GM19193 (cell line): ENCODE results near the gene CDH19.

ENCODE experiments used
- POLR2A ChIP-seq: IDR thresholded peaks from 4 replicates; pipeline ENCODE4 v1.6.1; 2011; ENCODE audit not compliant: insufficient read depth, insufficient read length; ENCODE audit errors: extremely low read depth

The CDH19 gene

DNA sequence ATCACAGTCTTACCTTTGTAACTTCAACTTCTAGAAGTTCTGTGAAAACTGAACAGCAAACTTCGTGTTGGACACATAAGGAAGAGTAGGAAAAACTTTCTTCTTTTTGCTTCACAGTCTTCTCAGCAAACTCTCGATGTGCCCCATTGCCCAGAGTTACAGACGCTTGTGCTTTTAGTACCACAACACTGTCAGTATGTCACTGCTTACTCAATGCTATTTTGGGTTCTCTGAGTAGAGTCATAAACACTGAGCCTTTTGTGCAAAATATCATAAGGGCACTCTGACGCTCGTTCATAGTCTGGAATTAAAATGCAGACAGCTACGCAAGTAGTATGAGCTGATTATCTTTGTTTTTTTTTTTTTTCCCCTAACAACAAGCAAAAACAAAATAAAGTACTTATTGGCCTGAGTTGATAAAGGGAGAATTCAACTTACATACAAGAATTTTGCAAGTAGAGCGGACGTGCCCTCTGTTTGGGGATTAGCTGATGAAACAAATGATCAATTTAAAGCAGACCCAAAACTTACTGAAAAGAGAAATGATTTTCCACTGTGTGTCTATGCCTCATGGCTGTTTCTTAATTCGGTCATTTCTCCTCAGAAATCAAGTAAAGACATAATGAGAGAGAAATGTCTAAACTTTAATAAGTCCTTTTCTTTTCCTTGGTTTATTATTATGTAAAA, at the start of gene CDH19:
TSS of gene CDH19 (minus strand) at position 150 of the 687 bp plus-strand sequence. CDS start 31,886 bp downstream, outside the sequence.
- TF ChIP-seq POLR2A, result no peak

DNA sequence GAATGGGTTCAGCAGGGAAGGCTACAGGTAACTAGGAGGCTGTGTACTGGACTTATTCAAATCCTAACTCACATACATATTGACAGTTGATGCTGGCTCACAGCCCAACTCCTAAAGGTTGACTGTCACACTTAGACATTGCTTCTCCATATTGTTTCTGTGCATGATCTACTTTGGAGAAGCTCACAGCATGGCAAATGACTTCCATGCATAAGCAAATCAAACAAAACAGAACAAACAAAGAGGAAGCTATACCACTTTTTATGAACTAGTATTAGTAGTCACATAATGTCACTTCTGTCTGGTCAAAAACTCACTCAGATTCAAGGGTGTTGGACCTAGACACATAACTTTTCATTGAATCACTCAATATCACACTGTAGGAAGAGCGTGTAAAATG, 43.8 kb upstream of the CDH19 start:
- TF ChIP-seq POLR2A, result no peak

GRCh38 chr18:66646609-66647008, 42.7 kb upstream of the CDH19 start:
- TF ChIP-seq POLR2A, result no peak

GRCh38 chr18:66645983-66646382, 42.1 kb upstream of the CDH19 start:
- no peak for TF ChIP-seq POLR2A

- no peak for TF ChIP-seq POLR2A
Measured at GRCh38 chr18:66641056-66641455, 37.2 kb upstream of the CDH19 start.

GRCh38 chr18:66640431-66640830, 36.5 kb upstream of the CDH19 start:
- TF ChIP-seq POLR2A, result no peak

GRCh38 chr18:66638856-66639629, 35.2 kb upstream of the CDH19 start:
- TF ChIP-seq POLR2A, result no peak

DNA sequence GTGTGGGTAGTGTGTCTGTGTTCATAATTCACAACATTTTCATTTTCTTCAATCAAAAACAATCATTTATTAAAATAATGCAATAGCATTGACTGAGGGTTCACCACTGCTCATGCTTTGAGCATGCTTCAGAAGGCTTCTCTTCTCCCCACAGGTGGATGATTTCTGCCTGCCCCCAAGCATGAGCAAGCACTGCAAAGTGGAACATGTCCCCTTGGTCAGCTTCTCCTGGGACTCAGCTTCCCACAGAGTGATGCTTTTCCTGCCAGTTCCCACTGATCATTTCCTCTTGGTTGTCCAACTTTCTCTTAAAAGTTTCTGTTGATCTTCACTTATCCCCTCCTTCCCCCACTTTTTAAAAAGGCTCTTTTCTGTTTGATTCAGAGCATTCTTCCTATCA, 31.5 kb upstream of the CDH19 start:
- no peak for TF ChIP-seq POLR2A

DNA sequence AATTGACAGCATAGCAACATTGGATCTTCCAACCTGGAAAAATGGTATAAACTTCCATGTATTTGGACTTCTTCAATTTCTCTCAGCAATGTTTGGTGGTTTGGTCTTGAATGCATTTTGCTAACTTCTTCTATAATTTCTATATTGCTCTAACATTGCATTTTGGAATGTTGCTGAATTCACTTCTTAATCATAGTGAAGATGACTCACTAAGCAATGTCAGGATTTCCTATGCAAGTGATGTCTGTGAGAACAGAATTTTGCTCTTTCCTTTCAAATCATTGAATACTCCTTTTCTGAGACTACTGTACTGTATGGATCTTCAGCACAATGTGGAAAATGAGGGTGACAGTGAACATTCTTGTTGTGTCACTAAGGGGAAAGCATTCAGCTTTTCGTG, 28.9 kb upstream of the CDH19 start:
- no peak for TF ChIP-seq POLR2A

DNA sequence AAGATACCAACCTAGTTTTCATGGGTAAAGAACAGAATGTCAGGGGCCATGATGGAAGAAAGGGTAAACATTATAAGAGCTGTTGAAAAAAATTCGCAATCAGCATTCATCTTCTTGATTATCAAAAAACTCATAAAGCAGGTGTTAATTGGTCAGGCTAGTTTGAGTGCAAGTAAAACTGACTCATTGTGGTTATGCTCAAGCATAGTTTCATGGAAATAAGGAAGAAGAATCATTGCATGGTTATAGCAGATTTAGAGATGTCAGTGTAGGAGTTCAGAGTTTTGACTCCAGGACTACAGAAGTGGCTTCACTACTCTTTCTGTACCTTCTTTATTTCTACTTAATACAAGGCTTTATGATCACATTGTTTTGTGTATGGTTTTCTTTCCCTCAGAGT, 26.9 kb upstream of the CDH19 start:
- no peak for TF ChIP-seq POLR2A

GRCh38 chr18:66623821-66624220, 19.9 kb upstream of the CDH19 start:
- TF ChIP-seq POLR2A, result no peak

- no peak for TF ChIP-seq POLR2A
Measured at GRCh38 chr18:66621816-66622576, 18.1 kb upstream of the CDH19 start.

DNA sequence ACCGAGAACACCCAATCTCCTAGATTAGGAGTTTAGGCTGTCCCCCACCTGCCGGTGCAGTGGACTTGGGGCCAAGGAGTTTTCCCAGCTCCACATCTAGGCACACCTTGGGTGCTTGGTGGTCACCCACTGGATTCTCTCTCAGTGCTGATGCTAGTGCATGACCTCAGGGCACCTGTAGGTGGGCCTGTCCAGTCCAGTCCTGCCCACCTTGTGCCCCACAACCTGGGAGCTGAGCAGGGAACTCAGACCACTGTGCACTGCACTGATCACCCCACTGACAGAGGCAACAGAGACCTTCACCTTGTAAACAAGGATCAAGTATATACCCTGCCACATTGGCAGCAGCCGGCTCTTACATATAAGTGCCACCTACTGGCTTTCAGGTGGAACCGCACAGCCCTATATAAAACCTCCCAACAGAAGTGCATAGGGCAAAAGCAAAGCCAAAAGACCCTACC, 12.7 kb upstream of the CDH19 start:
- no peak for TF ChIP-seq POLR2A

DNA sequence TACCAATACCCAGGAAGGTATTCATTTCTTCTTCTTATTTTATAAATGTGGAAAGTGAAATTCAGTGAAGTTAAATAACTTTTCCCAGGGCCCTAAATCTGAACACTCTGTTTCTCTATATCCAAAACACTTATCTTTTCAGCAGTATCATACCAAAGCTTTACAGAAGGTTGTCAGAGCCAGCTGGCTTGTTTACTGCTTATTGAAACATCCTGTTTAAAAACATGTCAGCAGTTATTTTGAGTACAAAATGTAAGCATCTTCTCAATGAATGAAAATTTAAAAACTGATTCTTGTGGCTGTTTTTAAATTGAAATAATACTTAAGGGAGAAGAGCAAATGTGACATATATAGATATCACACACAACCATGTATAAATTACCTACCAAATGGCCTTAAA, 11.3 kb upstream of the CDH19 start:
- no peak for TF ChIP-seq POLR2A

- no peak for TF ChIP-seq POLR2A
Measured at GRCh38 chr18:66607632-66608031, 3.7 kb upstream of the CDH19 start.
